A673 (cell line): ENCODE results near the gene CIDEA.

Experiments used
- CTCF ChIP-seq: fragments of 300-800, 200-600 bp; sonication (generic); conservative IDR thresholded peaks from 2 replicates; pipeline ENCODE4 v1.5.1; 2017; ENCODE audit warnings: low read depth, mild to moderate bottlenecking, antibody characterized with exemption, low read length, moderate library complexity, mixed read lengths
- EZH2 ChIP-seq: fragments of 200-600 bp; sonication (generic); IDR thresholded peaks from 2 replicates; pipeline ENCODE4 v1.6.1; 2017; ENCODE audit warnings: borderline replicate concordance, low read depth, mild to moderate bottlenecking, mixed read lengths, antibody characterized with exemption, low read length; ENCODE audit not compliant: poor library complexity, severe bottlenecking

- no peak for TF ChIP-seq CTCF
- no peak for TF ChIP-seq EZH2
Observed at GRCh38 chr18:12239431-12239830, 14.7 kb upstream of the CIDEA start.
